H54 (cell line): ENCODE results near the gene RSF1.

ENCODE experiments used
- DNase-seq: peaks from one replicate; pipeline ENCODE4 v3.0.0; 2011; ENCODE audit warnings: low spot score, mixed read lengths; ENCODE audit not compliant: insufficient read length
- FAIRE-seq: peaks from 3 replicates; lab custom pipeline; 2011; peaks lifted over from hg19 to GRCh38; lab: Jason Lieb, UNC
- POLR2A ChIP-seq: IDR thresholded peaks from 2 replicates; pipeline ENCODE4 v1.6.1; 2011; ENCODE audit warnings: low read depth, mild to moderate bottlenecking, low read length

RSF1 gene

DNA sequence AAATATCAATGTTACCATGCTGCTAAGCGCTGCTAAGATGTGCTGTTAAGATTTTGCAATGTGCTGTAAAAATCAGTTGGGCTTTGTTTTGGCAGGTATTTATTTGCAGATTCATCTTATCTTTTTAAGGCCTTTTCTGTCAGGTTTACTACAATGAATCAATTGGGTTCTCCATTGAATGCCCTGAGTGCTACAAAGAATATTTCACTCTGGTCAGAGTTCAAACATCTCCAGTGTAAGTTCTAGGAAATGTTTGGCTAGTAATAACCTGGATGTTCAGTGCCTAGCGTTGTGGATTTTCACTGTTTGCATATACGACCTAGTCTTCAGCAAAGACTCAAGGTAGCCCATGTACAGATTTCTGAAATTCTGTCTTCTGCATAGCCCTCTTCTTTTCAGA, 36.0 kb downstream of the RSF1 start:
- peak; percentile 57 for FAIRE-seq

DNA sequence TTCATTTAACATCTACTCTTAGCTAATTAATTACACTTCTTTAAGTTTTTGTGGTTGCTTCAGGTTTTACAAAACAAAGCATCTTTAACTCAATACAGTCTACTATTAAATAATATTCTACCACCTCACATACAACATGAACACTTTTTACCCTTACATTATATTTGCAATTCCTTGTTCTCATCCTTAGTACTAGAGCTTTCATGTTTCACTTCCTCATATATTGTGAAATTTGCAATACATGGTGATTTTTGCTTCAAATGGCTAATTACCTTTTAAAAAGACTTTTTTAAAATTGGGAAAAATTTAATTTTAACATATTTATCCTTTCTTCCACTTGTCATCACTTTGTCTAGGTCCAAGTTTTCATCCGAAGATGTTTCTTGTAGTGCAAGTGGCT, 37.5 kb downstream of the RSF1 start:
- FAIRE-seq = no peak
- no peak for DNase-seq
- TF ChIP-seq POLR2A = no peak

More for the DNA sequence above, 36.0 kb downstream of the RSF1 start:
- TF ChIP-seq POLR2A = no peak
- DNase-seq = no peak

DNA sequence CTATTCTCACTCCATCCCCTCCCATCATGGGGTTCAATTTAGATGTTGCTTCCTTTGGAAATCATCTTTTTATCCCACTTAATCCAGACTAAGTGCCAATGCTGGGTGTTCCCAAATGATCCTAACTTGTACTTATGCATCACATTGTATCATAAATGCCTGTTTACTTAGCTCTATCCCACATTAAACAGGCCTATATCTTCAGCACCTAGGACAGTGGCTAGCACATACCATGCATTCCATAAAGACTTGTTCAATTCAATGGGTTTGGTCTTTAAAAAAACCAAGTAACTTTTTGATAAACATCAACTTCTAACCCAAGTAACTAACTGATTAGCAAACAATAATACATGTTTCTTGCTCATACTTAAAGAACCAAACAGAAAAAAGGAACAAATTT, 40.6 kb downstream of the RSF1 start:
- FAIRE-seq (peak; percentile 23), DNase-seq (no peak)
- TF ChIP-seq POLR2A = no peak

DNA sequence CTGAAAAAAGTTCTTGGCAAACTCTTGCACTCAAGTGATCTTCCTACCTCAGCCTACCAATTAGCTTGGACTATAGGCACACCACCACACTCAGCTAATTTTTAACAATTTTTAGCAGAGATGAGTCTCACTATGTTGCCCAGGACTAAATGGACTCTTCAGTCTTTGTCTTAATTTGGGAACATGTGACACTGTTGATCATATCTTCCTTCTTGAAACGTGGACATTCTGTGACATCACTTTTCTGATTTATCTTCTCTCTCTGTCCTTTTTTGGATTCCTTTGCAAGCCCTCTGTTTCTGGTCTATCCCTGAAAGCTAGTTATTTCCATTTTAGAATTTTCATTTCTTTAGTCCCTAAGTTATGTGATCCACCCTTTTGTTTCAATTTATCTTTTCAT, 42.0 kb downstream of the RSF1 start:
- DNase-seq (no peak), FAIRE-seq (no peak)
- no peak for TF ChIP-seq POLR2A

DNA sequence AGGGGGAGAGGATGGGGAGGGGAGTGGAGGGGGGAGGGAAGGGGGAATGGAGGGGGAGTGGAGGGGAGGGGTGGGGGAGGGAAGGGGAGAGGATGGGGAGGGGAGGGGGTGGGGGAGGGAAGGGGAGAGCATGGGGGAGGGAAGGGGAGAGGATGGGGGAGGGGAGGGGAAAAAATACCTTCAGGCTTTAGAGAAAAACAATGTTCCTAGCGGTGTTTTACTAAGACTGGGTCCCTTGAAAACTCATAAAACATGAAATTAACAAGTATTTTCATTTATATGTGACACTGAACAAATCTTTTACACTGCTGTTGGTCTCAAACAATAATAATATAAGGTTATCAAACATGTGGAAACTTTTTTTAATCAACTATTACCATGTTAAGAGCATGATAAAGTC, 42.4 kb downstream of the RSF1 start:
- no peak for TF ChIP-seq POLR2A
- FAIRE-seq (no peak), DNase-seq (no peak)

DNA sequence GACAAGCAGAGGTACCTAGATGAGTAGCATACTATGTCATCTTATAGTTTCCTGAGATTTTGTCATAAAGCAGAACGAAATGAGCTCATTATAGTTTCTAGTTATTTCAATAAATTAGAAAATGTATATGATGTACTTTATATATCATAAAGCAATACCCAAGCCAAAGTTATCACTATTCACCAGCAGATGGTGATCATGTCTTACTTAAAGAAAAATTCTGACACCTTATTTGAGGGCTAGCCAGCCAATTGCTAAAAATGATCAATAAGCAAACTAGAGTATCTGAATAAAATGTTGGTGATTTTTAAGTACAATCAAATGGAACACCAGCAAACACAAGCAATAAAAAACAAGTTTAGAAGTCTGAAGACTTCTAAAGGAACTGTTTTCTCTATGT, 44.1 kb downstream of the RSF1 start:
- TF ChIP-seq POLR2A = no peak
- FAIRE-seq (no peak), DNase-seq (no peak)

DNA sequence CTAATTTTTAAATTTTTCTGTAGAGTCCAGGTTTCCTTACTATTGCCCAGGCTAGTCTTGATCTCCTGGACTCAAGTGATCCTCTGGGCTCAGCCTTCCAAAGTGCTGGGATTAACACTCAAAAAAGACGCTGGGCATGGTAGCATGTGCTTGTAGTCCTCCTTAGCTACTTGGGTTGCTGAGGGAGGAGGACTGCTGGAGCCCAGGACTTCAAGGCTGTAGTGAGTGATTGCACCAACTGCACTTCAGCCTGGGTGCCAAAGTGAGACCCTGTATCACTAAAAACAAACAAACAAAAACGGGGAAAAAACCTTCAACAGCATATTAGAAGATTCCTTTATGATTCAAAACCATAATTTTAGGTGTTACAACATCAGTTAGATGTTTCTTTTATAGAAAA, 44.6 kb downstream of the RSF1 start:
- DNase-seq = no peak
- no peak for TF ChIP-seq POLR2A
- FAIRE-seq = no peak

DNA sequence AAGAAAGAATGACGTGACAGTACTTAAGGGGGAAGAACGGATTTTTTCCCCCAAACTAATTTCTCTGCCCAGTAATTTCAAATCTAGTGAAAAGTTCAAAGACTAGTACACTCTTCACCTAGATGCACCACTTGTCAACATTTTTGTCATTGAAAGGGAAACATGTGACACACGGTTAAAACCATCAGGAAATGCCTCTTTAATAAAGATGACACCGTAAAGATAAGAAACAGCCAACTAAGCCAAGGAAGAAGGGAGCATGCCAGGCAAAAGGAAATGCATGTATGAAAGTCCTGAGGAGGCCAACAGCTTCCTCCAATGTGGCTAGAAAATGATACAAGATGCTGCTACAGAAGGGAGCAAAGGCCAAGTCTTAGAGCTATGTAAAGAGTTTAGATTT, 49.4 kb downstream of the RSF1 start:
- no peak for FAIRE-seq
- TF ChIP-seq POLR2A = no peak
- no peak for DNase-seq

DNA sequence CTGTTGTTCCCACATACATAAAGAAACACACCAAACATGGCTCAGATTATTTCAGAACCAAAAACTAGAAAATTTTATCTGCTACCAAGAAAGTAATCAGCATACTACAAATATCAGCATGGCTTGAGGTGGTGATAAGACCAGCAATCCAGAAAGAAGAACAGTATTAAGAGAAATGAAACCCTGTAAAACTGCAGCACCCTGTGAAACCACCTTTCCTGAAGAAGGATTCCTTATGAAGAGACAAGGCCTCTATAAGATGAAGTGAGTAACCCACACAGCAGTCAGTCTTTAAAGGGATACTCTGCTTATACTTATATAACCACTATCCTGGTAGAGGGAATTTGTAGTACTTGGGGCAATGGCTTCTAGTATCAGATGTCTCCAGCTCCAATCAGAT, 49.9 kb downstream of the RSF1 start:
- DNase-seq = no peak
- no peak for FAIRE-seq

DNA sequence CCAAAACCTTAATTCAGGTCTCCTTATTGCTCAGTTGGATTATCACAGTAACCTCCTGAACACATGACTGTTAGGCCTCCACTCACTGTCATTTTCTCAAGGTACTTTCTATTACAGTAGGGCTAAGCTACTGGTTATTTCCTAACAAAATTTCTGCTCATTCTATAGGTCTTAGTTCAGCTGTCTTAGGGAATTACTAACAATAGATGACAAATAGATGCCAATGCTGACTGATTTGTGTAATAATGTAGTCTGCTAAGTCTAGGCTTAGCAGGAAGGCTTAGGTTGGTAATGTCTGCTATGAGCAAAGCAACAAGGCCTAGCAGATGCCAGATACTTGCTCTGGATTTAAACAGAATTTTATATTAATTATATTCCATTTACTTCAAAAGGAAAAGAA, 58.1 kb downstream of the RSF1 start:
- TF ChIP-seq POLR2A = no peak
- FAIRE-seq (no peak), DNase-seq (no peak)

More for the DNA sequence above, 49.9 kb downstream of the RSF1 start:
- TF ChIP-seq POLR2A = no peak

DNA sequence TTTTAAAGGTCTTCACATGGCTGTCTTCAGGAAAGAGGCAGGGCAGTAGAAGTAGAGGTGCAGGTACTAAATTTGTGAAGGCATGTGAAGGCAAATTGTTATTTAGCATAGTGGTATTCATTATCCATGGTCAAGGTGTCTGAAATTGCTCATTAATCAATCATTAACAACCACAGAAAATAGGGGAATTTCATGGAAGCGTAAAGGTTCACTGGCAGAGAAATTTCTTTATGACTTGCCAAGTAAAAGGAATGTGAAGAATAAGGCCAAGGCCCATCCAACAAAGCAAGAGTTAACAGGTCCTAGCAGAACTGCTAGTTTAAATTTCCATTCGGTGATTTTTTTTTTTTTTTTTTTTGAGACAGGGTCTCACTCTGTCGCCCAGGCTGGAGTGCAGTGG, 59.0 kb downstream of the RSF1 start:
- FAIRE-seq = no peak
- no peak for TF ChIP-seq POLR2A

DNA sequence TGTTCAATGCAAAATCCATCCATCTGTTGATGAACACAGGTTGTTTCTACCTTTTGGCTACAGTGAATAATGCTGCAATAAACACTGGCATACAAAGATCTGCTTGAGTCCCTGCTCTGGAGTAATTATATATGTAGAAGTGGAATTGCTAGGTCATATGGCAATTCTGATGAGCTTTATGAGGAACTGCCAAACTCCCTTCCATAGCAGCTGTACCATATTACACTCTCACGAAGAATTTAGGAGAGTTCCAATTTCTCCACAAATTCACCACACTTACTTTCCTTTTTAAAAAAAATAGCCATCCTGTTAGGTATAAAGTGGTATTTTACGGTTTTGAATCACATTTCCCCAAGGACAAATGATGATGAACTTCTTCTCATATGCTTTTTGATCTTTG, 62.2 kb downstream of the RSF1 start:
- FAIRE-seq = no peak
- no peak for DNase-seq
- no peak for TF ChIP-seq POLR2A

More for the DNA sequence above, 59.0 kb downstream of the RSF1 start:
- no peak for DNase-seq

DNA sequence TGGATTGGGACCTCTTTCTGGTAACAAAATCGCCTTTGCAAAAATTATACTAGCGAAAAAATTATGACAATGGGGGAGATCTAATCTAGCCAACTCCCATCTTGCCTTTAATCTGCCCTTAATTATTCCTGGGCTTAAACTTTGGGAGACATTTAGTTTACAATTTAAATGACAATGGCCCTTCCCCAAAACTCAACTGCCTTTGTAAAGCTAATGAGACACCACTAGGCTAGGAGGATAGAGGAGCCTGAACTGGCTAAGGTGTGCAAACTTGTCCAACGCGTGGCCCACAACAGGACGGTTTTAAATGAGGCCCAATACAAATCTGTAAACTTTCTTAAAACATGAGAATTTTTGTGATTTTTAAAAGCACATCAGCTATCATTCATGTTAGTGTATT, 67.3 kb downstream of the RSF1 start:
- DNase-seq (no peak), FAIRE-seq (no peak)
- TF ChIP-seq POLR2A = no peak

DNA sequence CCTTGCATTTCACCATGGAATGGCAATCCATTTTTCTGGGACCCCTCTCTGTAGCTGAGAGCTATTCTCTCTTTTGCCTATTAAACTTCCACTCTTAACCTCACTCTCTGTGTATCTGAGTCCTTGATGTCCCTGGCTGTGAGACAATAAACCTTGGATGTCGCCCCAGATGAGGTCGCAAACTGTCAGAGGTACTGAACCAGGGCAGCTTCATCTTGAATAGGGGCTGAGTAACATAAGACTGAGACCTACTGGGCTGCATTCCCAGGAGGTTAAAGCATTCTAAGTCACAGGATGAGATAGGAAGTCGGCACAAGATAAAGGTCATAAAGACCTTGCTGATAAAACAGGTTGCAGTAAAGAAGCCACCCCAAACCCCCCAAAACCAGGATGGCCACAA, 68.0 kb downstream of the RSF1 start:
- FAIRE-seq (no peak), DNase-seq (no peak)
- TF ChIP-seq POLR2A = no peak

DNA sequence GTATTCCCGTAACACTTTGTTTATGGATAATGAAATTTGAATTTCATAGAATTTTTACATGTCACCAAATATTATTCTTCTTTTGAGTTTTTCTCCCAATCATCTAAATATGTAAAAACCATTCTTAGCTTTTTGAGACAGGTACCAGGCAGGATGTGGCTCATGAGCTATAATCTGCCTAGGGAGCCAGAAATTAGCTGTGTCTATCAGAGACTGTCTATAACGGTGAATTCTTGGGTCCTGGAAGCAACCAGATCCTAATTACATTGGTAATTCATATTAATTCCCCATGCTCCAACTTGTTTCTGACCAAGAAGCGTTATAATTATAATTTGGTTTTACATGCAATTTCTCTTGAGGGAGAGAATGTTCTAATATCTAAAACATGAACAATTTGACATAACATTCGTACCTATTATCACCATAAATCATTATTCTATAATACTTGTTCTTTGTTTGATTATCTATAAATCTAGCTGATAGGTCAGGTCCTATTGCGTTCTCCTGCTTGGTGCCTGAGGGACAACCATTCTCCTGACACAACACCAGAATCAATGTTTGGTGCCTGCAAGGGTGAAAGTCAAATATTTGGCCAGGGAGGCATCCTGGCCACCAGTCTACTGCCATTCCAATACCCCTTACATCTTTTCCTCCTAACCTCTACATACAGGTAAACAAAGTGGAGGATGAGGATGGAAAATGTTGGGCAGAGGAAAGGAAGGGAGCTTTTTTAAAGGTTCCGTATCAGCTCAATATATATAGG, 69.9 kb downstream of the RSF1 start:
- TF ChIP-seq POLR2A = no peak
- FAIRE-seq = no peak
- DNase-seq = no peak
